Activated naive CD8-positive, alpha-beta T cell treated with anti-CD3 and anti-CD28 coated beads, Interleukin-2, amount 50 U/mL, for 16 hours (primary cell): ENCODE data around the gene CUBN.

Experiments
- DNase-seq: peaks from one replicate; pipeline ENCODE4 v3.0.0-alpha.2; 2020; ENCODE audit warnings: low read depth, low spot score

Gene CUBN

GRCh38 chr10:16952080-16952479 is 177.5 kb downstream of the CUBN start:
- DNase-seq, result no peak

DNA sequence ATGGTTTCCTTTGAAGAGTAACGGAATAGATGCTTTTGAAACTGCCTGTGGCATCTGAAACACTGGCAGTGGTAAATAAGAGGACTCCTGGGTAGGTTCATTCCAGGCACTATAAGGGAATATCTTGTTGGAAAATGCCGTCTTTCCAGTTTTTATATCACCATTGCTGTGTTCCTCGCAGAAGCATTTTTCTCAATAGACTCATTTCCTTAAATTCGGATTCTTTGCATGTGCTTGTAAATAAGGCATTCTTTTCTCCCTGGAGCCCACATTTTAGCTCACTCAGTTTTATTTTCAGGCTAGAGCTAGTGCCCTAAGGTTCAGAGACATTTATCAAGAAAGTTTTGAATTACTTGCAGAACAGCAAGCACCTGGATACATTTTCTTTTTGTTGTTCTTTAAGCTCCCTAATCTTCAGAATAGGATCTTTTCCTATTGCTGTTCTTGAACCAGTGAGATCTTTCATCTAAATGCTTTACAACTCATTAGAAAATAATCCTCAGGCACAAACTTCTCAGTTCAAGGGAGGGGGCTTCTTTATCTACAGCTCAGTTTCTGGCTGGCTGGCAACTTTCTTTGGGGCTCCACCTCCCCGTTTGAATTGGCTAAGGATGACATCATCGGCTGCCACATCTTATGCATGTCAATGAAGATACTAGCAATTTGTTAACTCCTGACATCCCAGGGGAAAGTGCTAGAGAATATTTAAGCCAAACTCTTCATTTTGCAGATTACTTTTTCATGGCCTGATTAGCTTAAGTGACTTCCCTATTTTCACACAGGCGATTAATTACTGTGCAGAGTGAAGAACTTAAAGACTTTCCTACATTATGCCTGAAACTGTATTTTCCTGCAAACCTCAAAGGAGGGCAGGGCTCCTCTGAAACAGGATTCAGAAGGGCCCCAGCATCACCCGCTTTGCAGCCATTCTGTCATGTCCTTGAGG is 178.7 kb downstream of the CUBN start:
- DNase-seq, result no peak

DNA sequence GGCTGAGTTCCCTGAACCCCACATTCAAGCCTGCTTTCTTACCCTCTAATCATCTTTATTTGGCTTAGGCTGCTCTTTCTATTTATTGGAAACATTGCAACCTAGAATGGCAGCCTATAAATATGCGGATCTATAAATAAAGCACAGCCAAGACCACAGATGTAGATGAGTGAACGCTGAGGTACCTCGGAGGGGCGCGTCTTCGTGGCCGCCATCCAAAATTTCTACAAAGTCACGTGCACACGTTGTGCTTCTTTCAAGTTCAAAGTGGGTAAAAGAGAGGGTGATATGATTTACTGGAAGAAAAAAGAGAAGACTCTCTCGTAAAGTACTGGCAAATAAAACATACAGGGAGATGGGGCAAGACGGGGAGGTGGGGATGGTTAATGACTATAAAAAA is 179.8 kb downstream of the CUBN start:
- DNase-seq, result no peak

GRCh38 chr10:16948361-16948760 is 181.2 kb downstream of the CUBN start:
- DNase-seq, result no peak

- no peak for DNase-seq
These were observed 182.5 kb downstream of the CUBN start for GRCh38 chr10:16947069-16947468.

- no peak for DNase-seq
These were observed 184.0 kb downstream of the CUBN start for GRCh38 chr10:16945593-16945992.

GRCh38 chr10:16944986-16945385 is 184.6 kb downstream of the CUBN start:
- DNase-seq, result no peak

GRCh38 chr10:16944402-16944801 is 185.2 kb downstream of the CUBN start:
- DNase-seq, result no peak

GRCh38 chr10:16943295-16944285 is 186.0 kb downstream of the CUBN start:
- no peak for DNase-seq

- no peak for DNase-seq
These were observed 187.1 kb downstream of the CUBN start for GRCh38 chr10:16942381-16943078.

GRCh38 chr10:16941870-16942269 is 187.7 kb downstream of the CUBN start:
- no peak for DNase-seq

DNA sequence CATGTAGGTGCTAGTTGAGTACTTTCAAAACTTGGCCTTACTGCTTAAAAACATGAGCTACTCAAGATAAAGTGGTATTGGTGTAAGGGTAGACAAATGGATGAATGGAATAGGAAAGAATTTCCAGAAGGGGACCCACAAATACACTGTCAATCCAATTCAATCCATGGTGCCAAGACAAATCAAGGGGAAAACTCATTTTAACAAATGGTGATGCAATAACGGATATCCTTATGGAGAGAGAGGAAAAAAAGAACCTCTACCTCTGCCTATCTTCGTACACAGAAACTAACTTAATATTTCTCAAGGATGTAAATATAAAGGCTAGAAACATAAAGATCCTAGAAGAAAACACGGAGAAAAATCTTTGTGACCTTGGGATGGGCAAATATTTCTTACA is 188.5 kb downstream of the CUBN start:
- no peak for DNase-seq

DNA sequence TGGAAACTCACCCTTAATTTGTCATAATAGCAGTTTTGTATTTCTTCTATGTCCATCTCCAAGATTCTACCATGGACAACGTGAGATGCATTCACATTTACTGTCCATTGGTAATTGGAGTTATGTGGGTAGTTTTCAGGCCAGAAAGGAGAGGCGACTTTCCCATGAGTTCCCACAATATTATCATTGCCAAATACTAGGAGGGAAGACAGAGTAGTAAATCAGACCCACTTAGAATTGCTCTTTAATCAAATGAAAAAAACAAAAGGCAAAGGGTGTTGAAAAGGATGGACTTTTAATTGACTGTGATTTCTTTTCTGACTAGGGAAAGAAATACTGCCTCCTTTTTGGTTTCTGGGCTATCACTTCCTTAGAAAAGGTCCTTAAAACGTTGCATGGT is 190.7 kb downstream of the CUBN start:
- no peak for DNase-seq

GRCh38 chr10:16934461-16934860 is 195.2 kb downstream of the CUBN start:
- no peak for DNase-seq

GRCh38 chr10:16933783-16934182 is 195.8 kb downstream of the CUBN start:
- no peak for DNase-seq

DNA sequence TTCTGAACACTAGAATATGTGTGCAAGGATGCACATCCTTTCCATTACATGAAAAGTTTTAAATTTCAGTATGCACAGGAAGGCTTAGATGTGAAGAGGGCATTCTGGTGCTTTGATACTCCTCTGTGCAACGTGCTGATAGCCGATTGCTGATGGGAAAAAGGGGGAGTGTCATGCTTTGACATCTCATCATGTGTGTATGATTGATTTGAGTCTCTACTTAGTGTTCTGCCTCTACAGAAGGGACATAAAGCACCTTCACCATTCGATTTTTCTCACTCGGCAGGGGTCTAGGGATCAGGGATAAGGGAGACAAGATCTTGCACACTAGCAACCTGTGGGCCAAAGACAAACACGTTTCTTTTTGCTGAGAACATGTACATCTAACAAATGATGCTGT is 197.7 kb downstream of the CUBN start:
- DNase-seq, result no peak

DNA sequence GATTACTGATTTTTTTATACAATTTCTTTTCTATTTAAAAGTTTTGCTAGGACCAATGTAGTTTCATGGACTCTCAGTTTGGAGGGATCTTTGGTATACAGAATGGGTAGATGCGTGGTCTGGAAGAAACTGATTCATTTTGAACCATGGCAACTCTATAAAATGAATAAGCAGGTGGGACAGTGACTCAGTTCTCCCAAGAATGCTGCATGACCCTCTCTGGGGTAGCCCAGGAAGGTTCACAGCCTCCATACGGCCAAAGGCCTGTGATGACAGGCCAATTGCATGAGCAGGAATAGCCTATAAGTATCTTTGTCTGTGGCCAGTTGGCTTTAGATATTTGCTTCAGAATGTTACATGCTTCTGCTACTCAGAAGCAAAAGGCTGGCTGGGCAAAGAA is 199.1 kb downstream of the CUBN start:
- DNase-seq, result no peak

- no peak for DNase-seq
These were observed 200.5 kb downstream of the CUBN start for GRCh38 chr10:16929069-16929468.

GRCh38 chr10:16927546-16927945 is 202.1 kb downstream of the CUBN start:
- DNase-seq, result no peak

DNA sequence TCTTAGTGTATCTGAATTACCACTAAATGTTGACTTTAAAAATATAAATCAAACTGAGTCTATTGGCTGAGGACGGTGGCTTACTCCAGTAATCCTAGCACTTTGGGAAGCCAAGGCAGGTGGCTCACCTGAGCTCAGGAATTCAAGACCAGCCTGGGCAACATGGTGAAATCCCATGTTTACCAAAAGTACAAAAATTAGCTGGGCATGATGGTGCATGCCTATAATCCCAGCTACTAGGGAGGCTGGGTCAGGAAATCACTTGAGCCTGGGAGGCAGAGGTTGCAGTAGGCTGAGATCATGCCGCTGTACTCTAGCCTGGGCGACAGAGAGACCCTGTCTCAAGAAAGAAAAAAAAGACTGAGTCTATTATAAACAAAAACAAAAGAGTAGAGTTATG is 205.9 kb downstream of the CUBN start:
- no peak for DNase-seq

GRCh38 chr10:16923309-16923708 is 206.3 kb downstream of the CUBN start:
- no peak for DNase-seq
